Hepatocyte (in vitro differentiated cells): ENCODE measurements around the gene APBA2. TPM values are rescaled to one million over a fixed set of nuclear protein-coding genes. Genes with fewer than 3 reads are reported as not detected.

ENCODE experiments used
- DNase-seq: peaks from one replicate; pipeline ENCODE4 v3.0.0-alpha.2; 2016; ENCODE audit warnings: low spot score
- H2AFZ ChIP-seq: fragments of 200-600 bp; sonication (generic); 2 replicates; pipeline ENCODE4 v1.6.0; 2016; ENCODE audit warnings: antibody characterized with exemption, mild to moderate bottlenecking
- H3K27ac ChIP-seq: fragments of 200-600 bp; sonication (generic); 2 replicates; pipeline ENCODE4 v1.5.1; 2016; ENCODE audit warnings: mild to moderate bottlenecking
- H3K27me3 ChIP-seq: fragments of 200-600 bp; sonication (generic); 2 replicates; pipeline ENCODE4 v1.6.1; 2016
- H3K36me3 ChIP-seq: fragments of 200-600 bp; sonication (generic); replicated peaks from 2 replicates; pipeline ENCODE4 v1.5.1; 2016; ENCODE audit warnings: low read depth; ENCODE audit not compliant: insufficient read depth
- H3K4me1 ChIP-seq: fragments of 200-600 bp; sonication (generic); 2 replicates; pipeline ENCODE4 v1.5.1; 2016; ENCODE audit warnings: mild to moderate bottlenecking, moderate library complexity; ENCODE audit not compliant: insufficient read depth
- H3K4me2 ChIP-seq: fragments of 200-600 bp; sonication (generic); 2 replicates; pipeline ENCODE4 v1.6.0; 2016
- H3K4me3 ChIP-seq: fragments of 200-600 bp; sonication (generic); 2 replicates; pipeline ENCODE4 v1.5.1; 2016; ENCODE audit warnings: mild to moderate bottlenecking
- H3K79me2 ChIP-seq: fragments of 200-600 bp; sonication (generic); 2 replicates; pipeline ENCODE4 v1.6.0; 2017; ENCODE audit warnings: mild to moderate bottlenecking
- H3K9me2 ChIP-seq: fragments of 200-600 bp; sonication (generic); replicated peaks from 2 replicates; pipeline ENCODE4 v1.6.0; 2017; ENCODE audit warnings: mild to moderate bottlenecking; ENCODE audit not compliant: insufficient read depth
- H3K9me3 ChIP-seq: fragments of 200-600 bp; sonication (generic); 2 replicates; pipeline ENCODE4 v1.5.1; 2016; ENCODE audit warnings: low read depth, mild to moderate bottlenecking
- H4K20me1 ChIP-seq: fragments of 200-600 bp; sonication (generic); 2 replicates; pipeline ENCODE4 v1.6.0; 2016; ENCODE audit warnings: mild to moderate bottlenecking; ENCODE audit not compliant: insufficient read depth, poor library complexity, severe bottlenecking
- EZH2 ChIP-seq: fragments of 200-600 bp; sonication (generic); IDR thresholded peaks from 2 replicates; pipeline ENCODE4 v1.6.1; 2016; ENCODE audit warnings: antibody characterized with exemption, mild to moderate bottlenecking, borderline replicate concordance
- EZH2phosphoT487 ChIP-seq: fragments of 200-600 bp; sonication (generic); IDR thresholded peaks from one replicate; pipeline ENCODE4 v1.6.1; 2018; ENCODE audit warnings: antibody characterized with exemption, mild to moderate bottlenecking, low read depth, moderate library complexity; ENCODE audit not compliant: unreplicated experiment, severe bottlenecking
- whole genome bisulfite sequencing: methylation state at CpG from one replicate; pipeline ENCODE4 v1.1.6; 2016; ENCODE audit warnings: low lambda C conversion rate; ENCODE audit errors: missing lambda C conversion rate; 5-methylcytosine and 5-hydroxymethylcytosine counted together
- polyA plus RNA-seq: library from polyadenylated mRNA; unstranded; fragments of >200 nt; fragmentation: Nextera tagmentation; extraction: Ambion mirVana; gene quantifications from 2 replicates; pipeline ENCODE4 v1.2.1, GENCODE V29; 2016
- total RNA-seq: library from RNA; depleted of rRNA; stranded (reverse); fragments of >200 nt; gene quantifications from 2 replicates; pipeline ENCODE4 v1.2.3, GENCODE V29; 2014
- TF ChIP-seq, protein P1 (sequence below): fragments of 200-600 bp; sonication (generic); IDR thresholded peaks from 2 replicates; pipeline ENCODE4 v1.5.1; 2016; ENCODE audit warnings: antibody characterized with exemption, mild to moderate bottlenecking; ENCODE audit not compliant: poor library complexity

APBA2 gene
- total and polyA plus RNA-seq, 2 experiments from 2014 or later: 8.4 to 10.1 TPM

DNA sequence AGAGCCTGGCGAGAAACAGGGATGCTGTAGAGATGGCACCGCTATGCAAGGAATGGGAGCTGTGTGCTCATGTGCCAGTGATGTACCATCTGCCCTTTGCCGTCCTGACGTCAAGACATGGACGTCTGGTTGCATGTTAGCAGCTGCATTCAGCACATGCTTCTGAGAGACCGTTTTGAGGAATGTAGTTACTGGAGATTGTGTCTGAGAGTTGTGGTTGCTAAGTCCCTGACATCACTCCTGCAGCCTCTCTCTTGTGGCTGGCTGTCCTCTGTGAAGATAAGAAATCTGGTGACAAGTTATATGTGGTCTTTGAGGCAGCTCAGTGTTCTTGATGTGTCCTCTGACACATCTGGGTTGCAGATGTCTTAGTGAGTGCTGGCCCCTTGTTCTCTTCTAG lies 165.1 kb downstream of the APBA2 start:
- H3K4me2 ChIP-seq: no peak overlapping the region
- H2AFZ ChIP-seq: no peak overlapping the region
- no peak for TF ChIP-seq EZH2phosphoT487
- TF ChIP-seq, protein P1, sequence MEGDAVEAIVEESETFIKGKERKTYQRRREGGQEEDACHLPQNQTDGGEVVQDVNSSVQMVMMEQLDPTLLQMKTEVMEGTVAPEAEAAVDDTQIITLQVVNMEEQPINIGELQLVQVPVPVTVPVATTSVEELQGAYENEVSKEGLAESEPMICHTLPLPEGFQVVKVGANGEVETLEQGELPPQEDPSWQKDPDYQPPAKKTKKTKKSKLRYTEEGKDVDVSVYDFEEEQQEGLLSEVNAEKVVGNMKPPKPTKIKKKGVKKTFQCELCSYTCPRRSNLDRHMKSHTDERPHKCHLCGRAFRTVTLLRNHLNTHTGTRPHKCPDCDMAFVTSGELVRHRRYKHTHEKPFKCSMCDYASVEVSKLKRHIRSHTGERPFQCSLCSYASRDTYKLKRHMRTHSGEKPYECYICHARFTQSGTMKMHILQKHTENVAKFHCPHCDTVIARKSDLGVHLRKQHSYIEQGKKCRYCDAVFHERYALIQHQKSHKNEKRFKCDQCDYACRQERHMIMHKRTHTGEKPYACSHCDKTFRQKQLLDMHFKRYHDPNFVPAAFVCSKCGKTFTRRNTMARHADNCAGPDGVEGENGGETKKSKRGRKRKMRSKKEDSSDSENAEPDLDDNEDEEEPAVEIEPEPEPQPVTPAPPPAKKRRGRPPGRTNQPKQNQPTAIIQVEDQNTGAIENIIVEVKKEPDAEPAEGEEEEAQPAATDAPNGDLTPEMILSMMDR: no peak
- no peaks in the 10 kb centered on the region for H3K27me3 ChIP-seq
- no peaks in the 10 kb centered on the region for H3K4me1 ChIP-seq
- H3K4me3 ChIP-seq: no peak overlapping the region
- no peaks in the 10 kb centered on the region for H3K79me2 ChIP-seq
- no peaks in the 10 kb centered on the region for H3K9me2 ChIP-seq
- no peak for DNase-seq
- no peaks in the 10 kb centered on the region for H3K36me3 ChIP-seq
- WGBS: 65% methylated on average over 6 of the region's 6 CpGs
- no peaks in the 10 kb centered on the region for H3K9me3 ChIP-seq
- H4K20me1 ChIP-seq: no peaks in the 10 kb centered on the region
- no peak overlapping the region for H3K27ac ChIP-seq

DNA sequence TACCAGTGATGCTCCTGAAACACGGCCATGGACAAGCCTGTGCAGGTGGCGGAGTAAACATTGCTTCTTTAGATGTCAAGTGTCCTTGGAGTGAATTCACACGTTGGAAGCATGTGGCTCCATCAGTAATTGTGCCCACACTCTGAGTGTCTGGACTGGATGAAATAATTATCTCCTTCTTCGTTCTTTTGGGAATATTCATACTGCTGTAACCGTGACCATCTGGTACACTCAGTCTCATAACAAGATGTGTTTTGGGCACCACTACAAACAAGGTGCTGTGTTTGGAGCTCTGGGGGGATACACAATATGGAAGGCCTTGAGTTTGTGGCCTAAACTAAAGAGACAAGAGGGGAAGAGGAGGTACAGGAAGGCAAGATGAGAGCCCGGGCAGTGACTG lies 165.6 kb downstream of the APBA2 start:
- no peaks in the 10 kb centered on the region for H3K9me3 ChIP-seq
- no peaks in the 10 kb centered on the region for H3K9me2 ChIP-seq
- no peaks in the 10 kb centered on the region for H3K27me3 ChIP-seq
- TF ChIP-seq, protein P1: no peak
- TF ChIP-seq EZH2 (no peak), EZH2phosphoT487 (no peak)
- no peak overlapping the region for H3K27ac ChIP-seq
- no peaks in the 10 kb centered on the region for H3K36me3 ChIP-seq
- H3K4me2 ChIP-seq: no peak overlapping the region
- H3K4me3 ChIP-seq: no peak overlapping the region
- H2AFZ ChIP-seq: no peak overlapping the region
- no peaks in the 10 kb centered on the region for H3K79me2 ChIP-seq
- no peaks in the 10 kb centered on the region for H4K20me1 ChIP-seq
- WGBS: 89% methylated on average over 6 of the region's 6 CpGs
- no peaks in the 10 kb centered on the region for H3K4me1 ChIP-seq
- DNase-seq: no peak

DNA sequence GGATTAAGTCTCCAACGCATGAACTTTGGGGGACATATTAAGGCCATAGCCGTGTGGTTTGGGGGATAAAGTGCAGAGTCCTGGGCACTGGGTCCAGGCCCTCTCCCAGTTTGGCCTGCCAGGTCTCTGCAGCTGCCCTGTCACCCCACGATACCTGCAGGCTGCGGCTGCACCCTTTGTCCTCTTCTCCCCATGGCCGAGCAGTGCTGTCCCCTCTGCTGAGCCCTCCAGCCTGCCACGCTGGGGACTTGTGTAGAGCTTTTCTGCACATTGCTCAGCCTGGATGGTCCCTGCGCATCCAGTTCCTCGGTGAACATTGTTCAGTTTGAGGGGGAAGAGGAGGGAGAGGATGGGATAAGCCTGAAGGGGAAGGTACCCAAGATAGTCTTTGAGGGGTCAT lies 167.2 kb downstream of the APBA2 start:
- Histone ChIP-seq H3K27ac (no peak overlapping the region), H2AFZ (no peak overlapping the region), H4K20me1 (no peaks in the 10 kb centered on the region), H3K4me2 (no peak overlapping the region), H3K9me2 (no peaks in the 10 kb centered on the region), H3K4me1 (no peaks in the 10 kb centered on the region), H3K4me3 (no peak overlapping the region), H3K79me2 (no peaks in the 10 kb centered on the region), H3K27me3 (no peaks in the 10 kb centered on the region), H3K36me3 (no peaks in the 10 kb centered on the region), H3K9me3 (no peaks in the 10 kb centered on the region)
- 89% methylated on average over 8 of the region's 8 CpGs for WGBS
- no peak for DNase-seq
- TF ChIP-seq EZH2 (no peak), EZH2phosphoT487 (no peak)
- TF ChIP-seq, protein P1: no peak

DNA sequence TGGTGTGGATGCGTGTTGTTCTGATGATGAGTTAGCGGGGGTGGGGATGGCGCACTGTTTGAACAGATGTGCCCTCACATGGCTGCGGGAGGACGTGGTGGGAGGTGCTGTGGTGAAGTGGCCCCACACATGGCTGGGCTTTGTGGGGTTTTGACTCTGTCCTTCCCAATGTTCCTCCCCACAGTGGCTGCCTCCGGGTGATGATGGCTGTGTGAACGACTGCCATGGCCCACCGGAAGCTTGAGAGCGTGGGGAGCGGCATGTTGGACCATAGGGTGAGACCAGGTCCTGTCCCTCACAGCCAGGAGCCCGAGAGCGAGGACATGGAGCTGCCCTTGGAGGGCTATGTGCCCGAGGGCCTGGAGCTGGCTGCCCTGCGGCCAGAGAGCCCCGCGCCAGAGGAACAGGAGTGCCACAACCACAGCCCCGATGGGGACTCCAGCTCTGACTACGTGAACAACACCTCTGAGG lies 167.9 kb downstream of the APBA2 start:
- H3K9me2 ChIP-seq: no peaks in the 10 kb centered on the region
- H2AFZ ChIP-seq: no peak overlapping the region
- no peaks in the 10 kb centered on the region for H3K79me2 ChIP-seq
- no peak overlapping the region for H3K4me2 ChIP-seq
- no peaks in the 10 kb centered on the region for H3K9me3 ChIP-seq
- no peaks in the 10 kb centered on the region for H3K36me3 ChIP-seq
- no peak overlapping the region for H3K27ac ChIP-seq
- no peak overlapping the region for H3K4me3 ChIP-seq
- DNase-seq: no peak
- no peaks in the 10 kb centered on the region for H3K27me3 ChIP-seq
- 94% methylated on average over 18 of the region's 18 CpGs for WGBS
- TF ChIP-seq EZH2 (no peak), EZH2phosphoT487 (no peak)
- TF ChIP-seq, protein P1: no peak
- H4K20me1 ChIP-seq: no peaks in the 10 kb centered on the region
- no peaks in the 10 kb centered on the region for H3K4me1 ChIP-seq
